NAMALWA (cell line): ENCODE results near the gene IFT88.

ENCODE experiments used
- DNase-seq: peaks from one replicate; pipeline ENCODE4 v3.0.0-alpha.2; 2015; ENCODE audit warnings: low spot score

Gene IFT88

GRCh38 chr13:20566898-20567874 is at the start of gene IFT88:
IFT88 (plus strand) TSS chr13:20567157; CDS start chr13:20574386, 7,229 bp downstream.
- peak; percentile 83 for DNase-seq

- DNase-seq, result no peak
Observed at GRCh38 chr13:20518660-20519100, 48.3 kb upstream of the IFT88 start.

- DNase-seq, result no peak
Observed at GRCh38 chr13:20519875-20520274, 47.1 kb upstream of the IFT88 start.

- no peak for DNase-seq
Observed at GRCh38 chr13:20521364-20522115, 45.4 kb upstream of the IFT88 start.

GRCh38 chr13:20525144-20525600 is 41.8 kb upstream of the IFT88 start:
- no peak for DNase-seq

- peak; percentile 58 for DNase-seq
Observed at GRCh38 chr13:20525601-20526544, 41.1 kb upstream of the IFT88 start, which contains the start of gene CRYL1. CRYL1 (minus strand) TSS chr13:20525857; CDS start chr13:20525794, 63 bp downstream.

GRCh38 chr13:20526664-20527063 is 40.3 kb upstream of the IFT88 start:
- no peak for DNase-seq

- no peak for DNase-seq
Observed at GRCh38 chr13:20528452-20528851, 38.5 kb upstream of the IFT88 start.

GRCh38 chr13:20534038-20534608 is 32.8 kb upstream of the IFT88 start:
- no peak for DNase-seq

- no peak for DNase-seq
Observed at GRCh38 chr13:20536992-20537391, 30.0 kb upstream of the IFT88 start.

GRCh38 chr13:20544201-20544923 is 22.6 kb upstream of the IFT88 start:
- peak; percentile 23 for DNase-seq

- peak; percentile 26 for DNase-seq
Observed at GRCh38 chr13:20546556-20546955, 20.4 kb upstream of the IFT88 start.

- no peak for DNase-seq
Observed at GRCh38 chr13:20547479-20547908, 19.5 kb upstream of the IFT88 start.

- DNase-seq, result no peak
Observed at GRCh38 chr13:20550799-20551198, 16.2 kb upstream of the IFT88 start.

GRCh38 chr13:20553311-20553710 is 13.6 kb upstream of the IFT88 start:
- no peak for DNase-seq

- no peak for DNase-seq
Observed at GRCh38 chr13:20558982-20559381, 8.0 kb upstream of the IFT88 start.

GRCh38 chr13:20559659-20560356 is 7.1 kb upstream of the IFT88 start:
- no peak for DNase-seq

- DNase-seq, result no peak
Observed at GRCh38 chr13:20561741-20562140, 5.2 kb upstream of the IFT88 start.

- no peak for DNase-seq
Observed at GRCh38 chr13:20565115-20565736, 1.7 kb upstream of the IFT88 start.
